SK-N-SH (cell line): ENCODE results near the gene NIT2. TPM values are rescaled to one million over a fixed set of nuclear protein-coding genes. Genes with fewer than 3 reads are reported as not detected.

Experiments used
- CTCF ChIA-PET: fragments of 300-600, 350-600 bp; formaldehyde crosslinking; extraction: SDS; loops from one replicate; lab custom pipeline; 2021; lab: Yijun Ruan, JAX
- POLR2A ChIA-PET: fragments of 350-600 bp; sonication (Branson Sonifier 250); formaldehyde crosslinking; extraction: SDS; loops from one replicate; lab custom pipeline; 2020; ENCODE audit warnings: antibody characterized with exemption, inconsistent platforms; lab: Yijun Ruan, JAX
- DNase-seq: peaks from one replicate; pipeline ENCODE4 v3.0.0; 2012
- H2AFZ ChIP-seq: fragments of 200-600 bp; sonication (generic); 2 replicates; pipeline ENCODE4 v1.8.1; 2016; ENCODE audit warnings: antibody characterized with exemption, mild to moderate bottlenecking, low read depth
- H3F3A ChIP-seq: fragments of 200-600 bp; sonication (generic); replicated peaks from 2 replicates; pipeline ENCODE3; 2016; ENCODE audit warnings: antibody characterized with exemption, mild to moderate bottlenecking; ENCODE audit not compliant: insufficient read depth
- H3K27ac ChIP-seq, 2 experiments: fragments of 200-500 bp in 1 of 2; fragments of 200-600 bp in 1 of 2; sonication (Bioruptor generic) in 1 of 2; sonication (generic), shearing (Covaris generic) in 1 of 2; 2 replicates each; pipeline versions ENCODE4 v1.5.1 to v1.6.1; 2014 to 2016; ENCODE audit warnings: low read depth in 2 of 2, inconsistent platforms in 1 of 2, low read length in 1 of 2, mild to moderate bottlenecking in 1 of 2, mixed read lengths in 1 of 2
- H3K27me3 ChIP-seq: fragments of 200-600 bp; sonication (generic), shearing (Covaris generic); 2 replicates; pipeline ENCODE4 v1.6.1; 2016; ENCODE audit warnings: mixed run types; ENCODE audit not compliant: insufficient read depth
- H3K36me3 ChIP-seq, 2 experiments: fragments of 200-500 bp in 1 of 2; fragments of 200-600 bp in 1 of 2; sonication (Bioruptor generic) in 1 of 2; sonication (generic) in 1 of 2; replicated peaks in 1 of 2; 2 replicates each; pipeline versions ENCODE3 to v1.5.1; 2014 to 2016; ENCODE audit warnings: low read length in 1 of 2, mild to moderate bottlenecking in 1 of 2; ENCODE audit not compliant: insufficient read depth in 2 of 2, control insufficient read depth in 1 of 2
- H3K4me1 ChIP-seq, 2 experiments: fragments of 200-500 bp in 1 of 2; fragments of 200-600 bp in 1 of 2; sonication (Bioruptor generic) in 1 of 2; sonication (generic), shearing (Covaris generic) in 1 of 2; 2 replicates each; pipeline versions ENCODE4 v1.5.1 to v1.6.1; 2014 to 2016; ENCODE audit warnings: low read depth in 1 of 2, low read length in 1 of 2, mixed run types in 1 of 2; ENCODE audit not compliant: insufficient read depth in 2 of 2, control insufficient read depth in 1 of 2
- H3K4me2 ChIP-seq: fragments of 200-600 bp; sonication (generic), shearing (Covaris generic); 2 replicates; pipeline ENCODE4 v1.6.1; 2017; ENCODE audit warnings: mixed run types
- H3K4me3 ChIP-seq, 2 experiments: fragments of 200-500 bp in 1 of 2; fragments of 200-600 bp in 1 of 2; sonication (Bioruptor generic) in 1 of 2; sonication (generic), shearing (Covaris generic) in 1 of 2; 2 replicates each; pipeline versions ENCODE4 v1.5.1 to v1.8.1; 2014 to 2016; ENCODE audit warnings: low read depth in 2 of 2, inconsistent platforms in 1 of 2, low read length in 1 of 2, mild to moderate bottlenecking in 1 of 2, mixed read lengths in 1 of 2, moderate library complexity in 1 of 2
- H3K79me2 ChIP-seq: fragments of 200-600 bp; sonication (generic); 2 replicates; pipeline ENCODE4 v1.8.1; 2017; ENCODE audit warnings: mild to moderate bottlenecking; ENCODE audit not compliant: insufficient read depth
- H3K9ac ChIP-seq: fragments of 200-600 bp; sonication (generic); 2 replicates; pipeline ENCODE4 v1.6.1; 2017; ENCODE audit warnings: mixed run types
- H3K9me2 ChIP-seq: fragments of 200-600 bp; sonication (generic); 2 replicates; pipeline ENCODE4 v1.6.1; 2017; ENCODE audit warnings: mixed run types
- H3K9me3 ChIP-seq: fragments of 200-600 bp; sonication (generic); 2 replicates; pipeline ENCODE4 v1.6.1; 2017; ENCODE audit warnings: mixed run types, mild to moderate bottlenecking, moderate library complexity
- H4K20me1 ChIP-seq: fragments of 200-600 bp; sonication (generic); 2 replicates; pipeline ENCODE4 v1.6.1; 2017; ENCODE audit warnings: mild to moderate bottlenecking, mixed run types; ENCODE audit not compliant: insufficient read depth
- EP300 ChIP-seq, 2 experiments: IDR thresholded peaks; 2 replicates each; pipeline versions ENCODE4 v1.4.0 to v1.6.1; 2012; ENCODE audit warnings: borderline replicate concordance in 1 of 2, low read depth in 1 of 2, low read length in 1 of 2
- FOSL2 ChIP-seq: IDR thresholded peaks from 2 replicates; pipeline ENCODE4 v1.4.0; 2012; ENCODE audit warnings: low read depth, mild to moderate bottlenecking, moderate library complexity, borderline replicate concordance
- FOXJ3 ChIP-seq: sonication (generic); formaldehyde crosslinking; IDR thresholded peaks from 2 replicates; pipeline ENCODE4 v1.5.1; 2020; ENCODE audit warnings: mild to moderate bottlenecking, missing genetic modification reagents
- FOXM1 ChIP-seq: IDR thresholded peaks from 2 replicates; pipeline ENCODE4 v1.4.0; 2012; ENCODE audit warnings: low read depth, mild to moderate bottlenecking
- GABPA ChIP-seq: IDR thresholded peaks from 2 replicates; pipeline ENCODE4 v1.4.0; 2012; ENCODE audit warnings: low read depth, mild to moderate bottlenecking
- GATA2 ChIP-seq: sonication (generic); formaldehyde crosslinking; IDR thresholded peaks from 2 replicates; pipeline ENCODE4 v1.5.0; 2020; ENCODE audit warnings: mild to moderate bottlenecking, missing genetic modification reagents
- JUND ChIP-seq: IDR thresholded peaks from 2 replicates; pipeline ENCODE4 v1.4.0; 2012
- NFIC ChIP-seq: IDR thresholded peaks from 2 replicates; pipeline ENCODE4 v1.4.0; 2012; ENCODE audit warnings: borderline replicate concordance
- NRF1 ChIP-seq: IDR thresholded peaks from 2 replicates; pipeline ENCODE4 v1.6.1; 2012; ENCODE audit warnings: low read depth, mild to moderate bottlenecking, low read length
- RAD21 ChIP-seq: IDR thresholded peaks from 2 replicates; pipeline ENCODE4 v1.6.1; 2012; ENCODE audit warnings: mild to moderate bottlenecking, low read length
- RCOR1 ChIP-seq: fragments of 150-350 bp; IDR thresholded peaks from 2 replicates; pipeline ENCODE4 v1.6.1; 2017; ENCODE audit warnings: antibody characterized with exemption, low read length
- RXRA ChIP-seq: IDR thresholded peaks from 2 replicates; pipeline ENCODE4 v1.4.0; 2012; ENCODE audit warnings: low read depth, mild to moderate bottlenecking, borderline replicate concordance
- TAF1 ChIP-seq: IDR thresholded peaks from 2 replicates; pipeline ENCODE4 v1.6.1; 2012; ENCODE audit warnings: low read depth, mild to moderate bottlenecking, low read length, moderate library complexity, borderline replicate concordance
- TEAD4 ChIP-seq: IDR thresholded peaks from 2 replicates; pipeline ENCODE4 v1.4.0; 2012; ENCODE audit warnings: mild to moderate bottlenecking, borderline replicate concordance; ENCODE audit not compliant: insufficient read depth
- USF1 ChIP-seq: IDR thresholded peaks from 2 replicates; pipeline ENCODE4 v1.4.0; 2012; ENCODE audit warnings: low read depth, borderline replicate concordance
- YY1 ChIP-seq: IDR thresholded peaks from 2 replicates; pipeline ENCODE4 v1.4.0; 2012; ENCODE audit warnings: low read depth, mild to moderate bottlenecking
- WGBS: methylation state at CpG from one replicate; pipeline ENCODE4 v1.1.6; 2017; ENCODE audit warnings: low lambda C conversion rate; 5-methylcytosine and 5-hydroxymethylcytosine counted together
- polyA plus RNA-seq, 3 experiments: library from polyadenylated mRNA; depleted of rRNA; stranded (reverse); fragments of >200 nt; gene quantifications; 2 replicates each; pipeline ENCODE4 v1.2.3, GENCODE V29; 2012
- TF ChIP-seq, protein P1 (sequence below): fragments of 150-350 bp; IDR thresholded peaks from 2 replicates; pipeline ENCODE4 v1.6.1; 2017; ENCODE audit warnings: antibody characterized with exemption, low read length, low read depth, borderline replicate concordance
- TF ChIP-seq, protein P2 (sequence below): fragments of 200-600 bp; sonication (generic); IDR thresholded peaks from 2 replicates; pipeline ENCODE4 v1.6.1; 2017; ENCODE audit warnings: antibody characterized with exemption, mild to moderate bottlenecking, moderate library complexity
- TF ChIP-seq, protein P3 (sequence below): IDR thresholded peaks from 2 replicates; pipeline ENCODE4 v1.4.0; 2012; ENCODE audit warnings: low read depth
- TF ChIP-seq, protein P4 (sequence below): fragments of 150-350 bp; IDR thresholded peaks from 2 replicates; pipeline ENCODE4 v1.6.1; 2016; ENCODE audit warnings: mild to moderate bottlenecking, low read depth, low read length

NIT2 gene
- polyA plus RNA-seq, 1 of the 3 experiments (the other 2 are of a cell fraction): 28.6 TPM

DNA sequence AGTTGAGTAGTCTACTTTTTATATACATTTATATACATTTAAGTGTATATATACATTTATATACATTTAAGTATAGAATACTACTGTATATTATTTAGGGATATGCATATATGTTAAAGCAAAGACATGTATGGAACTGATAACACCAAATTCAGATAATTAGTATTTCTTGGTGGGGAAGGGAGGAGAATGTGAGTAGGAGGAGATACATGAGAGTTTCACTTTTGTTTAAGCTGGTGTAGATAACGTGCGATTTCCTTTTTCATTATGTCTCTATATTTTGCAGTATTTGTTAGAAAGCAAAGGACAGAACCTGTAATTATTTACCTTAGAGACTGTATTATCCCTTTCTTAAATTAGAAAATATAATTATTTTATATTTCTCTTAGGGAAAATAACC, 16.6 kb upstream of the NIT2 start:
- H3K4me1 ChIP-seq: peaks cover 0 to 2% of the 10 kb centered on the region in 2 experiments; a peak in 1 of 4 replicates
- H3K27me3 ChIP-seq: no peaks in the 10 kb centered on the region
- no peaks in the 10 kb centered on the region for H4K20me1 ChIP-seq
- no peak overlapping the region for H3K4me2 ChIP-seq
- H3K4me3 ChIP-seq: no peak overlapping the region
- 97% methylated on average over 2 of the region's 2 CpGs for WGBS
- peaks cover 25 to 54% of the 10 kb centered on the region in 2 experiments for H3K36me3 ChIP-seq
- H2AFZ ChIP-seq: no peak overlapping the region
- H3K27ac ChIP-seq: no peak overlapping the region
- TF ChIP-seq NRF1 (no peak), GABPA (no peak), JUND (no peak), FOSL2 (no peak), YY1 (no peak), RAD21 (no peak), FOXJ3 (CRISPR knock-in tag) (no peak), NFIC (no peak)
- no peaks in the 10 kb centered on the region for H3K9me2 ChIP-seq
- peaks cover 17% of the 10 kb centered on the region for H3F3A ChIP-seq
- no peaks in the 10 kb centered on the region for H3K9me3 ChIP-seq
- POLR2A ChIA-PET: no interaction called here
- CTCF ChIA-PET: interaction anchor here (1.0 to 2.3 kb wide), 3 partner anchors 12 to 272 kb away, joined by 3 to 14 read pairs (median 8); no protein-coding TSS in a partner anchor
- H3K79me2 ChIP-seq: no peaks in the 10 kb centered on the region; the same call in 1 of the 2 replicates
- no peak overlapping the region for H3K9ac ChIP-seq
- no peak for DNase-seq

- TF ChIP-seq JUND: no peak
- no peak for TF ChIP-seq FOSL2
- no peak for TF ChIP-seq EP300 (IDR thresholded peaks at IDR 0.05; ENCODE audit: borderline replicate concordance in 1 of 2, low read depth in 1 of 2, low read length in 1 of 2)
- TF ChIP-seq FOXJ3 (CRISPR knock-in tag): no peak
- TF ChIP-seq RCOR1: no peak
- no peak for TF ChIP-seq GATA2
- no peak for TF ChIP-seq USF1
- no peak for TF ChIP-seq NFIC
- no peak for TF ChIP-seq RAD21
- no peak for TF ChIP-seq TEAD4
- TF ChIP-seq, protein P1, sequence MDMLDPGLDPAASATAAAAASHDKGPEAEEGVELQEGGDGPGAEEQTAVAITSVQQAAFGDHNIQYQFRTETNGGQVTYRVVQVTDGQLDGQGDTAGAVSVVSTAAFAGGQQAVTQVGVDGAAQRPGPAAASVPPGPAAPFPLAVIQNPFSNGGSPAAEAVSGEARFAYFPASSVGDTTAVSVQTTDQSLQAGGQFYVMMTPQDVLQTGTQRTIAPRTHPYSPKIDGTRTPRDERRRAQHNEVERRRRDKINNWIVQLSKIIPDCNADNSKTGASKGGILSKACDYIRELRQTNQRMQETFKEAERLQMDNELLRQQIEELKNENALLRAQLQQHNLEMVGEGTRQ: no peak
- TF ChIP-seq FOXM1: no peak
- no peak for TF ChIP-seq TAF1
- TF ChIP-seq, protein P2, sequence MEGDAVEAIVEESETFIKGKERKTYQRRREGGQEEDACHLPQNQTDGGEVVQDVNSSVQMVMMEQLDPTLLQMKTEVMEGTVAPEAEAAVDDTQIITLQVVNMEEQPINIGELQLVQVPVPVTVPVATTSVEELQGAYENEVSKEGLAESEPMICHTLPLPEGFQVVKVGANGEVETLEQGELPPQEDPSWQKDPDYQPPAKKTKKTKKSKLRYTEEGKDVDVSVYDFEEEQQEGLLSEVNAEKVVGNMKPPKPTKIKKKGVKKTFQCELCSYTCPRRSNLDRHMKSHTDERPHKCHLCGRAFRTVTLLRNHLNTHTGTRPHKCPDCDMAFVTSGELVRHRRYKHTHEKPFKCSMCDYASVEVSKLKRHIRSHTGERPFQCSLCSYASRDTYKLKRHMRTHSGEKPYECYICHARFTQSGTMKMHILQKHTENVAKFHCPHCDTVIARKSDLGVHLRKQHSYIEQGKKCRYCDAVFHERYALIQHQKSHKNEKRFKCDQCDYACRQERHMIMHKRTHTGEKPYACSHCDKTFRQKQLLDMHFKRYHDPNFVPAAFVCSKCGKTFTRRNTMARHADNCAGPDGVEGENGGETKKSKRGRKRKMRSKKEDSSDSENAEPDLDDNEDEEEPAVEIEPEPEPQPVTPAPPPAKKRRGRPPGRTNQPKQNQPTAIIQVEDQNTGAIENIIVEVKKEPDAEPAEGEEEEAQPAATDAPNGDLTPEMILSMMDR: no peak
- TF ChIP-seq RXRA: no peak
- TF ChIP-seq, protein P3, sequence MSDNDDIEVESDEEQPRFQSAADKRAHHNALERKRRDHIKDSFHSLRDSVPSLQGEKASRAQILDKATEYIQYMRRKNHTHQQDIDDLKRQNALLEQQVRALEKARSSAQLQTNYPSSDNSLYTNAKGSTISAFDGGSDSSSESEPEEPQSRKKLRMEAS: no peak
- TF ChIP-seq YY1: no peak
- TF ChIP-seq, protein P4, sequence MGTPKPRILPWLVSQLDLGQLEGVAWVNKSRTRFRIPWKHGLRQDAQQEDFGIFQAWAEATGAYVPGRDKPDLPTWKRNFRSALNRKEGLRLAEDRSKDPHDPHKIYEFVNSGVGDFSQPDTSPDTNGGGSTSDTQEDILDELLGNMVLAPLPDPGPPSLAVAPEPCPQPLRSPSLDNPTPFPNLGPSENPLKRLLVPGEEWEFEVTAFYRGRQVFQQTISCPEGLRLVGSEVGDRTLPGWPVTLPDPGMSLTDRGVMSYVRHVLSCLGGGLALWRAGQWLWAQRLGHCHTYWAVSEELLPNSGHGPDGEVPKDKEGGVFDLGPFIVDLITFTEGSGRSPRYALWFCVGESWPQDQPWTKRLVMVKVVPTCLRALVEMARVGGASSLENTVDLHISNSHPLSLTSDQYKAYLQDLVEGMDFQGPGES: no peak
- TF ChIP-seq NRF1: no peak
- POLR2A ChIA-PET: no interaction called here
- no peaks in the 10 kb centered on the region; the same call in 1 of the 2 replicates for H3K79me2 ChIP-seq
- no peak overlapping the region for H3K4me3 ChIP-seq
- H3K27ac ChIP-seq: no peak overlapping the region
- no peak overlapping the region for H3K9ac ChIP-seq
- H3K9me2 ChIP-seq: no peaks in the 10 kb centered on the region
- CTCF ChIA-PET: no interaction called here
- DNase-seq: no peak
- peaks cover 0 to 2% of the 10 kb centered on the region in 2 experiments; a peak in 1 of 4 replicates for H3K4me1 ChIP-seq
- H4K20me1 ChIP-seq: no peaks in the 10 kb centered on the region
- no peaks in the 10 kb centered on the region for H3K9me3 ChIP-seq
- peaks cover 36 to 49% of the 10 kb centered on the region in 2 experiments for H3K36me3 ChIP-seq
- H3K27me3 ChIP-seq: no peaks in the 10 kb centered on the region
- no peak overlapping the region for H2AFZ ChIP-seq
- peaks cover 17% of the 10 kb centered on the region for H3F3A ChIP-seq
- no peak overlapping the region for H3K4me2 ChIP-seq
- WGBS: 95% methylated on average over 2 of the region's 2 CpGs
These were observed 14.6 kb upstream of the NIT2 start for GRCh38 chr3:100319951-100320350.
